Measurements from ENCODE around the gene APOBR. TPM values are rescaled to one million over a fixed set of nuclear protein-coding genes. Genes with fewer than 3 reads are reported as not detected.

The APOBR gene
- total and polyA plus RNA-seq, 10 of the 15 experiments (the other 5 are each of a cell fraction or from before 2014, with no cell fraction given), result 0.04 to 2.5 (median 0.54) TPM; not detected in 1

DNA sequence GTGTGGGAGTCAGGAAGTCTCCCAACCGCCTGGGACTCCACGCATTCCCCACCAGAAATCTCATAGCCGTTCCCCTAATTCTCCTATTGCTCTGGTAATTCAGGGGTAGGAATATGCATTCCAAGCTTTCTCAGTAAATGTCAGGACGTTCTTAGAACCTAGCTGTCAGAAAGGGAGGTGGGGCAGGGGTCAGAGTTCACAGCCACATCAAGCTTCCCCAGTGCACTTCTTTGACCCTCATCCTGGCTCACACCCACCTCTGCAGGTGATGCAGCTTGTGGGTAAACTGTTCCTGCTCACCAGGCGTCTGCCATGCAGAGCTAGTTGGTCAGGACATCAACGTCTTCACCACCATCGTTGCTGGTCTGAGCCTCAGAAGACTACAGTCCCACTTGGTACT, 26.2 kb downstream of the APOBR start:
- H4K20me1 ChIP-seq (ENCODE audit: control insufficient read depth, insufficient read depth), result no peaks in the 10 kb centered on the region
- SMC1A ChIA-PET (ENCODE audit: uncharacterized antibody, unreplicated experiment), result no interaction called here
- intact Hi-C loops (cut with micrococcal nuclease; ENCODE audit: unreplicated experiment) (no loop called here), in situ Hi-C loops (cut with MboI) (no loop called here)
- no TSS peak for BruUV-seq (replicated peaks)
- ATAC-seq (no peak), DNase-seq (ENCODE audit: low read depth, low spot score) (no peak), FAIRE-seq (no peak)
- no peak overlapping the region for H3K4me3 ChIP-seq
- no peak overlapping the region for H3K9ac ChIP-seq (ENCODE audit: control insufficient read depth, insufficient read depth, low read length)
- 55% methylated on average over 7 of the region's 7 CpGs for WGBS (ENCODE audit: insufficient coverage, insufficient replicate concordance, low lambda C conversion rate, missing lambda C conversion rate)
- no peaks in the 10 kb centered on the region for H3K36me3 ChIP-seq (ENCODE audit: control insufficient read depth in 2 of 2, insufficient read depth in 2 of 2, low read length in 1 of 2)
- RAD21 ChIA-PET (ENCODE audit: unreplicated experiment), result no interaction called here
- CTCF ChIA-PET, result interaction anchor here (1.1 kb wide), 1 partner anchor 10 kb away, joined by 6 read pairs; no protein-coding TSS in a partner anchor
- POLR2A ChIA-PET, result no interaction called here
- no peak overlapping the region for H3K27ac ChIP-seq (ENCODE audit: control insufficient read depth, insufficient read depth)
- H2AFZ ChIP-seq (ENCODE audit: control insufficient read depth, low read depth, low read length), result no peak overlapping the region
- H3K4me2 ChIP-seq (ENCODE audit: control insufficient read depth, insufficient read depth), result no peak overlapping the region
- H3K27me3 ChIP-seq (replicated peaks in 1 of 2; ENCODE audit: control insufficient read depth in 2 of 2, insufficient read depth in 2 of 2, low read length in 1 of 2), result no peaks in the 10 kb centered on the region
- H3K79me2 ChIP-seq (ENCODE audit: control insufficient read depth, insufficient read depth, low read length), result no peaks in the 10 kb centered on the region
- TF ChIP-seq CREB1 (IDR thresholded peaks at IDR 0.05; ENCODE audit: low read depth) (no peak), MXI1 (IDR thresholded peaks at IDR 0.05; ENCODE audit: low read depth, low read length) (no peak), SIN3A (IDR thresholded peaks at IDR 0.05; ENCODE audit: low read depth, low read length) (no peak), SREBF1 (IDR thresholded peaks at IDR 0.05; ENCODE audit: low read length) (no peak), ASH2L (IDR thresholded peaks at IDR 0.05; ENCODE audit: borderline replicate concordance, low read depth) (no peak), RUNX3 (IDR thresholded peaks at IDR 0.05; ENCODE audit: low read length) (no peak), KAT2A (conservative IDR thresholded peaks at IDR 0.05; ENCODE audit: control insufficient read depth, low read depth, low read length) (no peak), MYC (IDR thresholded peaks at IDR 0.05; ENCODE audit: insufficient read depth, insufficient read length, insufficient replicate concordance, low read length, severe bottlenecking) (no peak), ZNF274 (IDR thresholded peaks at IDR 0.05; ENCODE audit: insufficient read depth, insufficient read length) (no peak), SUZ12 (IDR thresholded peaks at IDR 0.05; ENCODE audit: unreplicated experiment) (no peak)
- TF ChIP-seq, protein P1, sequence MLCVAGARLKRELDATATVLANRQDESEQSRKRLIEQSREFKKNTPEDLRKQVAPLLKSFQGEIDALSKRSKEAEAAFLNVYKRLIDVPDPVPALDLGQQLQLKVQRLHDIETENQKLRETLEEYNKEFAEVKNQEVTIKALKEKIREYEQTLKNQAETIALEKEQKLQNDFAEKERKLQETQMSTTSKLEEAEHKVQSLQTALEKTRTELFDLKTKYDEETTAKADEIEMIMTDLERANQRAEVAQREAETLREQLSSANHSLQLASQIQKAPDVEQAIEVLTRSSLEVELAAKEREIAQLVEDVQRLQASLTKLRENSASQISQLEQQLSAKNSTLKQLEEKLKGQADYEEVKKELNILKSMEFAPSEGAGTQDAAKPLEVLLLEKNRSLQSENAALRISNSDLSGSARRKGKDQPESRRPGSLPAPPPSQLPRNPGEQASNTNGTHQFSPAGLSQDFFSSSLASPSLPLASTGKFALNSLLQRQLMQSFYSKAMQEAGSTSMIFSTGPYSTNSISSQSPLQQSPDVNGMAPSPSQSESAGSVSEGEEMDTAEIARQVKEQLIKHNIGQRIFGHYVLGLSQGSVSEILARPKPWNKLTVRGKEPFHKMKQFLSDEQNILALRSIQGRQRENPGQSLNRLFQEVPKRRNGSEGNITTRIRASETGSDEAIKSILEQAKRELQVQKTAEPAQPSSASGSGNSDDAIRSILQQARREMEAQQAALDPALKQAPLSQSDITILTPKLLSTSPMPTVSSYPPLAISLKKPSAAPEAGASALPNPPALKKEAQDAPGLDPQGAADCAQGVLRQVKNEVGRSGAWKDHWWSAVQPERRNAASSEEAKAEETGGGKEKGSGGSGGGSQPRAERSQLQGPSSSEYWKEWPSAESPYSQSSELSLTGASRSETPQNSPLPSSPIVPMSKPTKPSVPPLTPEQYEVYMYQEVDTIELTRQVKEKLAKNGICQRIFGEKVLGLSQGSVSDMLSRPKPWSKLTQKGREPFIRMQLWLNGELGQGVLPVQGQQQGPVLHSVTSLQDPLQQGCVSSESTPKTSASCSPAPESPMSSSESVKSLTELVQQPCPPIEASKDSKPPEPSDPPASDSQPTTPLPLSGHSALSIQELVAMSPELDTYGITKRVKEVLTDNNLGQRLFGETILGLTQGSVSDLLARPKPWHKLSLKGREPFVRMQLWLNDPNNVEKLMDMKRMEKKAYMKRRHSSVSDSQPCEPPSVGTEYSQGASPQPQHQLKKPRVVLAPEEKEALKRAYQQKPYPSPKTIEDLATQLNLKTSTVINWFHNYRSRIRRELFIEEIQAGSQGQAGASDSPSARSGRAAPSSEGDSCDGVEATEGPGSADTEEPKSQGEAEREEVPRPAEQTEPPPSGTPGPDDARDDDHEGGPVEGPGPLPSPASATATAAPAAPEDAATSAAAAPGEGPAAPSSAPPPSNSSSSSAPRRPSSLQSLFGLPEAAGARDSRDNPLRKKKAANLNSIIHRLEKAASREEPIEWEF (IDR thresholded peaks at IDR 0.05; ENCODE audit: insufficient replicate concordance, low read depth, low read length), result no peak
- TF ChIP-seq, protein P2, sequence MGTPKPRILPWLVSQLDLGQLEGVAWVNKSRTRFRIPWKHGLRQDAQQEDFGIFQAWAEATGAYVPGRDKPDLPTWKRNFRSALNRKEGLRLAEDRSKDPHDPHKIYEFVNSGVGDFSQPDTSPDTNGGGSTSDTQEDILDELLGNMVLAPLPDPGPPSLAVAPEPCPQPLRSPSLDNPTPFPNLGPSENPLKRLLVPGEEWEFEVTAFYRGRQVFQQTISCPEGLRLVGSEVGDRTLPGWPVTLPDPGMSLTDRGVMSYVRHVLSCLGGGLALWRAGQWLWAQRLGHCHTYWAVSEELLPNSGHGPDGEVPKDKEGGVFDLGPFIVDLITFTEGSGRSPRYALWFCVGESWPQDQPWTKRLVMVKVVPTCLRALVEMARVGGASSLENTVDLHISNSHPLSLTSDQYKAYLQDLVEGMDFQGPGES (IDR thresholded peaks at IDR 0.05), result no peak
- TF ChIP-seq, protein P3, sequence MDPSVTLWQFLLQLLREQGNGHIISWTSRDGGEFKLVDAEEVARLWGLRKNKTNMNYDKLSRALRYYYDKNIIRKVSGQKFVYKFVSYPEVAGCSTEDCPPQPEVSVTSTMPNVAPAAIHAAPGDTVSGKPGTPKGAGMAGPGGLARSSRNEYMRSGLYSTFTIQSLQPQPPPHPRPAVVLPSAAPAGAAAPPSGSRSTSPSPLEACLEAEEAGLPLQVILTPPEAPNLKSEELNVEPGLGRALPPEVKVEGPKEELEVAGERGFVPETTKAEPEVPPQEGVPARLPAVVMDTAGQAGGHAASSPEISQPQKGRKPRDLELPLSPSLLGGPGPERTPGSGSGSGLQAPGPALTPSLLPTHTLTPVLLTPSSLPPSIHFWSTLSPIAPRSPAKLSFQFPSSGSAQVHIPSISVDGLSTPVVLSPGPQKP (IDR thresholded peaks at IDR 0.05; ENCODE audit: low read depth, low read length), result no peak
- no peaks in the 10 kb centered on the region for H3K9me3 ChIP-seq (replicated peaks; ENCODE audit: control insufficient read depth, insufficient read depth, low read length)
- H3K4me1 ChIP-seq (ENCODE audit: control insufficient read depth, insufficient read depth, low read length), result peaks cover 10% of the 10 kb centered on the region; the same call in 1 of the 2 replicates

Measured in GM12878 (cell line).